HG02588 (cell line): Measurements from ENCODE around the gene EPPIN.

Experiments
- ATAC-seq: cut with Tn5 transposase; IDR thresholded peaks from one replicate; pipeline ENCODE4 v1.9.1; 2021; ENCODE audit warnings: mild to moderate bottlenecking, moderate library complexity; ENCODE audit not compliant: unreplicated experiment

Gene EPPIN

DNA sequence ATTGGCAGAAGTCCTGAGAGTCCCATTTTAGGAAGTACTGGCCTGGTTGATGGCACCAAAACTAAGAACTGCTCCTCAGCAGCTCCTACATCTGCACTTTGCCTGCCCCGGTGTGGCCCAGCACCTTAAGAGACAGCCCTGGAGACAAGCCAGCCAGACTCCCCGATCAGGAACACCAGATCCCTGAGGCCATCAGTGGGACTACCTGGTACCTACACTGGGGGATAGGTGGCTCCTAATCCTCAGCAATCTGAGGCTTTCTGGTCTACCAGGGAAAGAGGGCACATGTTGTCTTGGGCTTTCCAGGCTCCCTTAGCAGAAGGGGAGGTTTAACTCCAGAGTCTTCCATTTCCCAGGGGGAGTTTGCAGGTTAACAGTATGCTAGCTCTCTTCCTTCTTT lies 7.8 kb downstream of the EPPIN start, which contains the start of gene WFDC6:
Gene WFDC6, minus strand, starts transcription at position 101 of the 400 bp plus-strand sequence. Its CDS starts 75 bp downstream, at position 26.
- ATAC-seq = no peak

DNA sequence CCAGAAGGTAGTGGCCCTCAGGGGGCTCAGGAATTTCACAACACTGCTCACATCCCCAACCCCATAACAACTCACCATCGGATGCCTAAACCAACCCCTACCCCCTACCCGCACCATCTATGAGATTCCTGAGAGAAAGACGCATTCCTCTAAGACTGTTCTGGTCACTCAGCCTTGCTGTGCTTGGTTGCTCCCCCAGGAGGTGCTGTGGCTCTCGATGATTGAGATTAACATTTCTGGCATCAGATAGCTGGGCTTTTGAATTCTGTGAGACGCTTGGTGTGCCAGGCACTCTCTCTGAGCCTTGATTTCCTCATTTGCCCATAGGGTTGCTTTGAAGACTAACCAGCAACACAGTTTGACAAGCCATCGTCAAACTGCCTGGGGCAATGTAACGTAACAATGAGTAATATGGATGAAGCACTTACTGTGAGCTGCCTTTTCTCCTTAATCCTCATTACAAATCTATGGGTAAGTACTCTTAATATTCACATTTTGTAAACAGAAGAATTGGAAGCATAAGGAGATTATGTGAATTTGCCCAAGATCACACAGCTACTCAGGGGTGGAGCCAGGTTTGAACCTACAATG lies 8.9 kb downstream of the EPPIN start:
- ATAC-seq = no peak

DNA sequence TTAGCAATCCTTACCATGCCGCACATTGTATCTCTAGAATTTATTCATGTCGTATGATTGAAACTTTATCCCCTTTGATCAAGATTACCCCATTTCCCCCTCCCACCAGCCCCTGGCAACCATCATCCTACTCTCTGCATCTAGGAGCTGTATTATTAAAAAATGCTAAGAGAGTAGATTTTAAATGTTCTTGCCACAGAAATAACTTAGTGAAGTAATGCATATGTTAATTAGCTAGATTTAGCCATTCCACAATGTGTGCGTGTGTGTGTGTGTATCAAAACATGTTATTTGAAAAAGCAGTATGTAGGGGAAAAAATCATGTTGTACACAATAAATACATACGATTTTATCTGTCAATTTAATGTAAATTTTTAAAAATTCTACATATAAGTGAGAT lies 19.9 kb downstream of the EPPIN start:
- ATAC-seq = no peak

DNA sequence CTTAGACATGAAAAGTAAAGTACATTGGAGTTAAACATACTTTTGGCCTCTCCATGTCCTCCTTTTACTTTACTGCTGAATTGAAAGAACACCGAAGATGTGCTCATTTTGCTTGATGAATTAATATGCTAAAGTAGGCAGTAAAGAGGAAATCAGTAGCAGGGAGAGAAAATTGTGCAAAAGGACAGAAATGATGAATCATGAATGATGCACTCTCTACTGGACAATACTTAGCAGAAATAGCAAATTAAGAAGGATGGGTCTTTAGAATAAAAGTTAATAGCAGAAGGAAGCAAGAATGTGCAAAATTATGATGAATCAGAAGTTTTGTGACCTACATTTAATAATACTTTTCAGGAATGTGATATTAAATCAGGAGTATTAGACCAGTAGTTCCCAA lies 23.4 kb downstream of the EPPIN start:
- no peak for ATAC-seq

DNA sequence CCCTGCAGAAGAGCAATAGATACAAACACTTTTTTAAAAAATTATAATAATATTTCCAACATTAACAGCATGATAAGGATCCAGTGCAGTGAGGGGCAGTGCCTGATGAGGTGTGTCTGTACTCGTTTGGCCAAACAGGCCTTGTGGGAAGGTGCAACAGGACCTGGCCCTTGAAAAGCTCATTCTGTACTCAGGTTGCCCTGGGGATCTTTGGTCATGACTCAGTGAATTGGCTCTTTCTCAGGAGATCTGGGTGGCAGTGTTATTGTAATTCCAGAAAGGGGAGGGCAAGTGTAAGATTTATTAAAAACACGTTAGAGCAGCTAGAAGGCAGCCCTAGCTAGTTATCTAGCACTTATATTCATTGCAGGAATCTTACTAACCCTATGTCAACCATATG lies 28.9 kb downstream of the EPPIN start:
- ATAC-seq = no peak

DNA sequence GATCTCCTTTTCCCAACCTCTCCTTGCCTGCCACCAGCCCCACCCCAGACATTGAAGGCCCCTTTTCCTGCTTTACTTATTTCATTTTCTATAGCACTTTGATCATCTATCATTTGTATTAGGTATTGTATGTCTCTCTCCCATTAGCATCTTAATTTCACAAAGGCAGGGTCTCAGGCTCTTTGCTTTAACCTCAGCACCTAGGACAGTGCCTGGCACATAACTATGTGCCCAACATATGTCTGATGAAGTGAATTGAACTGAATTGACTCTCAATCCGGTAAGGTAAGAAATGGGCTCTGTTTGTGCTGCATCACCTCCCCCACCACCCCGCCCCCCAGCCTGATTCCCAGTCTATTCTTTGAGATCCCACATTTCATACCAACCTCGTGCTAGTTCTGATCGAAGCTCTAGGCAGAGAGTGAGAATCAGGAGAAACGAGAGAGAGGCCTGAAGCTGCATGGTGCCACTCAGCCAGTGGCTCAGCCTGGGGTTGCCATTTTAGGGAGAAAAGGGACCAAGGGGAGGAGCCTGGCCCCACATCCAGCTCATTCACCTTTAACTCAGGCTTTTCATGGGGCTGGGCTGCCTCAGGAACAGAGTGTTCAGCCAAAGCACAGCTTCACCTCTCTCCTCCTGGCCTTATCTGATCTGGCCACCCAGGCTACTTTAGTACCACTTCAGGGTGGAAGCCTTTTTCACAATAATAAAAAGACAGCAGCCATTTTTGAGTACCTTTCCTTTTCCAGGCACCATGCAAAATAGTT lies 31.9 kb downstream of the EPPIN start, which contains the start of gene SPINT3:
Gene SPINT3, minus strand, starts transcription at position 476 of the 767 bp plus-strand sequence. Its CDS starts 14 bp downstream, at position 462.
- no peak for ATAC-seq

DNA sequence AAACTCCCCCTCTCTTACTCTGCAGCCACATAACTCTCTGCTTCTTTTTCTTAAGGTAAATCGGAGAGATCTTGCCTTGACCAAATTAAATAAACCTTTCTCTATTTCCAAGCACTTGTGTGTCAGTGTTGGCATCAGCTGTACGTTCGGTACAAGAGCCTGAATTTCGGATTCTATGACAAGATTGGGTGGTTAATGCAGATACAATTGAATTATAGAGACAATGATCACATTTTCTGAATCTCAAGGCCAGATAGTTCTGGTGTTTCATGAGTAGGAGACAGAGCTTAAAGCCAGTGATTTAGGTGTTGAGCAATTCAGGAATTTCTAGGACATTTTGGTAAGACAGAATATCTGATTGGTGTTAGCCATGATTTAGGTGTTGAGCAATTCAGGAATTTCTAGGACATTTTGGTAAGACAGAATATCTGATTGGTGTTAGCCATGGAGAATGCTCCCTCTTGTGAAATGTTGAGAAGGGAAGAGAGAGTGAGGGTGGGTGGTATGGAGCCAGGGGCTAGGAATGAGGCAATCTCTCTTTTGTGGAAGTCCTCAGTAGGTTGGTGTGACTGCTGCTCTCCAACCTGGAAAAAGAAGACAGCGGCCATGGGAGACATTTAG lies 36.8 kb downstream of the EPPIN start:
- no peak for ATAC-seq

DNA sequence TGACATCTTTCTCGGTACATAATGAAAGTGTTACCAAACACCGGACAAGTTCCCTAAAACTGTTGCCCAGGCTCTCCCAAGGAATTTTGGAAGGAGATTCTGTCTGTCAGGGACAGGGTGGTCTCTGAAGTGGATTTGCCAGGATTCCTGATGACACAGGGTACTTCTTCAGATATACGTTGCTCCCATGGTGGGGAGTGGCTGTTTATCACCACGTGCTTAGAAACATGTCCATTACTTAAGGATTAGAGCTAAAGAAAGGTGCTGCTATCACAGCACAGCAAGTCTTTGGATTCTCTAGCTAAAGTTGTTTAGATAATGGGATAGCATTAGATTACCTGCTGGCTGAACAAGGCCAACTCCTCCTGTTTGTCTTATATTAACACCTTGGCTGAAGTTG lies 38.1 kb downstream of the EPPIN start:
- no peak for ATAC-seq

DNA sequence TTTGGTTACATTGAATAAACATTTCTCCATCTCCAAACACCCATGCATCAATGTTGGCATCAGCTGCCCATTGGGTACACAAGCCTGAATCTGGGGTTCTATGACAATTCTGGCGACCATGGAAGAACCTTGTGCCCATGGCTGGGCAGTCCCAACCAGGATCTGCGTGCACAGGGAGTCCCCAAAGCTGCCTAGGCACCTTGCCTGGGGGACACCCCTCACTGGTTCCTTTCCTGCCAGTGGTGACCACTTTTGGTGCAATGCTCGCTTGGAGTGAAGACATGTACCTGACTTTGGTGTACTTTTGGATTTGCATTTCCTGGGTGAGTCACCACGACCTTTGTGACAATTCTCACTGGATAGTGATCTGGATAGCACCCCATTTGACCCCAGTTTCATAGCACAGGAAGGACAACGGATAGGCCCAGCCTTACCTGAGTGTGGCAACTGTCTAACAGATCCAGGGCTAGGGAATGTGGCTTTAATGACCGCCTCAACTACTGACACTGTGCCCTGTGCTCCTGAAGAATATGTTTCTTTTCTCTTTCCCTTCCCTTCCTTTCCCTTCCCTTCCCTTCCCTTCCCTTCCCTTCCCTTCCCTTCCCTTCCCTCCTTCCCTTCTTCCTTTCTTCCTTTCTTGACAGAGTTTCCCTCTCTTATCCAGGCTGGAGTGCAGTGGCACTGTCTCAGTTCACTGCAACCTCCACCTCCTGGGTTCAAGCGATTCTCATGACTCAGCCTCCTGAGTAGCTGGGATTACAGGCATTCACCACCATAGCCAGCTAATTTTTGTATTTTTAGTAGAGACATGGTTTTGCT lies 38.9 kb downstream of the EPPIN start:
- ATAC-seq = no peak

DNA sequence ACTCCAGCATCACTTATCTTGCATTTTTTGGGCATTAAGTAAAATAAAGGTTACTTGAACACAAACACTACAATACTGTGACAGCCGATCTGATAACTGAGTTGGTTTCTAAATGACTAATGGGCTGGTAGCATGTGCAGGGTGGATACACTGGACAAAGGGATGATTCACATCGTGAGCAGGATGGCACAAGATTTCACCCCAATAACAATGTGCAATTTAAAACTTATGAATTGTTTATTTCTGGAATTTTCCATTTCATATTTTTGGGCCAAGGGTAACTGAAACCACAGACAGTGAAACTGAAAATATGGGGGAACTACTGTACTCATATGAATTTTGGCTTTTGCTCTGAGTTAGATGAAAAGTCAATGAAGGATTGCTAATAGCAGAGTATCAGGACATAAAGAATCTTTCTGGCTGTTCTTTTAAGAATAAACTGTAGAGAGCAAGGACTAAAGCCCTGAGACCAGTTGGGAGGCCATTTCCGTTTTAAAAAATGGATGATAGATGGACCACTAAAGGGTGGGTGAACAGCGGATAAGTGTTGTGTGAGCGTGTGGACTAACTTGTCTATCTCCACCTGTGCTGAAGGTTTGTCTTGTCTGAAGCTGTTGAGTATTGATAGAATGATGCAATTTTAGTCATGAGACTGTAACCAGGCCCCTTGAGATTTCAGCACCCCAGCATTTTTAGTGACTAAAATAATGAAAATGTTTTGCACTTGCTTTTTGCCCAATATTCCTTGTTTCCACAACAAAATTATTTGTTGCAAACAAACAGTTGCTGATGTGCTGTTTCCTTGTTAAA lies 40.0 kb downstream of the EPPIN start:
- no peak for ATAC-seq

DNA sequence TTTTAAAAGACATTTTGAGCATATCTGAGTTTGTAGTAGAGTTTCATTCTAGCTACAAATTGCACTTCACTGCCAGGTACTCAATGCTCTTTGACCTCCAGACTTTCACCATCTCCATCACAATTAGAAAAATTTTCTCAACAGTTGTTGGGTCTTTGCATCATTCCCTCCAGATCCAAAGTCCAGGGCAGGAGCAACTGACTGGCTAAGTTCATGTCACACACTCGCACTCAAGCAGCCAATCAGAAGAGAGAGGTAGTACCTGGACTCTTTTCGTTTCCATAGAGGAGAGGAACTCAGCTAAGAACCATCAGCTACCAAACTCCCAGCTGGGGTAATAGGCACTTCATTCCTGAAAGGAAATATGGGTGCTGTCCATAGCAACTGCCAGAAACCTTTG lies 40.8 kb downstream of the EPPIN start:
- no peak for ATAC-seq

DNA sequence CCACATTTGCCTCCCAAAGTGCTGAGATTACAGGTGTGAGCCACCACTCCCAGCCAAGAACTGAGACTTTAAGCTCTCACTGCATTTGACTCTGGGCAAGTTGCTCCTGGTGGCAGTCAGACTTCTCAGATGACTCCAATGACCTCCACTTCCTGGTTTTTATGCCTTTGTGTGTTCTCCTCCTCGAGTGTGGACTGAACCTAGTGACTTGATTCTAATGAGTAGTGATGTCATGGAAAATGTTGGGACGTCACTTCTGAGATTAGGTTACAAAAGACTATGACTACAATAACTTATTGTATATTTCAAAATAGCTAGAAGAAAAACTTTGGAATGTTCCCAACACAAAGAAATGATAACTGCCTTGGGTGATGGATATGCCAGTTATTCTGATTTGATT lies 43.8 kb downstream of the EPPIN start:
- no peak for ATAC-seq

DNA sequence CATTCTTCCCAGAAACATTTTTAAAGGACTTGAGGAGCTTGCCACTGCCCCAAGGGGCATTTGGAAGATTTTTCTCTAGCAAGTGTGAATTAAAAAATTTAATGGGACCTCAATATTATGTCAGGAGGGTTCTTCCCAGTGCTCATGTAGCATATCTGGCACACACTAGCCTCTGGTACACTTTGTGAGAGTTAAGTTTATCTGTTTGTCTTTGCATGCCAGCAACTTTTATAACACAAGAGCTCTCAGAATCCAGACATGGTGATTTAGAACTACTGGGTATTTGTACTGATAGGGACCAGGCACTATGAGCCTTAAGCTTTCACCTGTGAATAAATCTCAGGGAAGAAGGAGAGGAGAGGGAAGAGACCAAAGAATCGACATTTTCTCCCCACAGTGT lies 44.6 kb downstream of the EPPIN start:
- ATAC-seq = no peak

DNA sequence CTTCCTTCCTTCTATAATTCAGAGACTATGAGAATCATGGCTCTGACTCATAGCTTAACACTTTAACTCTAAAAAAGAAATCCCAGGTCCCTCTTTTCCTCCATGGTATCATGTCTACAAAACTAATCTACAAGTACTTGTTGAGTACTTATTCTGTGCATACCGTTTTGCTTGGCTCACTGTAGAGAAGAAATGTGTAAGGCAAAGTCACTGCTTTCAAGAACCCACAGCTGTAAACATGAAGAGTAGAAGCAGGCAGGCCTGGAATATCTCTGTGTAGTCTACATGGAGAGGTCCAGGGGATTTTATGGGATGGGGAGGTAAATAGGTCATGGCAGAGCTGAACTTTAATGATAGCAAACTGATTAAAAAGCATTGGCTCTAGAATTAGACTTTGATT lies 45.6 kb downstream of the EPPIN start:
- no peak for ATAC-seq

DNA sequence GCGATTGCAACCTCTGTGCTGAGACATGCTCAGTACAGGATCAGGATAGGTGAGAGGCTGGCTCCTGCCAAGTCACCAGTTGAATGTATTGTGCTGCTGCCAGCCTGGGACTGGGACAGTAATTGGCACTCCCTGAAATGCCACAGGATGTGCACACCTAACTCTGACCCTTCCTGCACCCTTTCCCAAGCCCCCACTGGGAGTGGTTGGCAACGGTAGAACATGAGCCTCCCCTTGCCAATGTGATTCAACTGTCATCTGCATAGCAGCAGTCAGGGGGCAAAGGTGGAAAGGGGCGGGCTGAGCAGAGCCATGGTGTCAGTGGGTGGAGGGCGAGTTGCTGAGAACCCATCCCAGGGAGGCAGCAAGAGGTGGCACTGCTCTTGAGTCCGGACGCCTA lies 47.2 kb downstream of the EPPIN start:
- ATAC-seq = no peak

DNA sequence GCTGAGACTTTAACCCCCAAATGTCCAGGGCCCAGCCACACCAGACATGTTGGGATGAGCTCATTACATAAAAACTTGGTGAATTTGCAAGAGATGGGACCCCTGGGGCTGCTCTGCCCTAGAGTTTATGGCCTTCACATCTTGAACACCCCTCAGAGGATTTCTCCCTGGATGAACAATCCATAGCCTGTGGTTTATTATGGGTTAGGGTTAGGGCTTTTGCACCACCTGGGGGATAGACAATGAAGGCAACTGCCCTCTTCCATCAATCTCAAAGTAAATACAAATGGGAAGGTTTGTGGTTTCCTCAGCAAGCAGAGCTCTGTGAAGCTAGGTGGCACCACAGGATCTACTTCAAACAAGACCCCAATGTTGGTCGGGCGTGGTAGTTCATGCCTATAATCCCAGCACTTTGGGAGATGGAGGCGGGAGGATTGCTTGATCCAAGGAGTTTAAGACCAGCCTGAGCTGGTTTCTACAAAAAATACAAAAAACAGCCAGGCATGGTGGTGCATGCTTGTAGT lies 49.2 kb downstream of the EPPIN start:
- ATAC-seq = no peak

DNA sequence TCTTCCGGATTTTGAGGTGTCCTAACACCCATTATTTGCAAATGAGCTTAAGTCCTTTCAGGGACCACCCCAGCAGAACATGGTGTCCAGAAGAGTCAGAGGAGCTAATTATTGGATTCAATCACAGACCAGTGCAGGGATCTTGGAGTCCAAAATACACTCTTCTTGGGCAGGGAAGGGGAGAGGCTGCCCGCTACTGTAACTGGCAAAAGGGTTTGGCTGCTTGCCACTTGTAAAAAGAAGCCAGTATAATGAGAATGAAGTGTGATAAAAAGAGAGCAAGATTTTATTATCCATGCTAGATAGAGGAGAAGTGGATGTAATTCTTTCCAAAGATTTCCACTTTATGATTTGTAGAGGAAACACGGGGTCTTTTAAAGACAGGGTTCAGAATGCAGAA lies 51.0 kb downstream of the EPPIN start:
- ATAC-seq = no peak

DNA sequence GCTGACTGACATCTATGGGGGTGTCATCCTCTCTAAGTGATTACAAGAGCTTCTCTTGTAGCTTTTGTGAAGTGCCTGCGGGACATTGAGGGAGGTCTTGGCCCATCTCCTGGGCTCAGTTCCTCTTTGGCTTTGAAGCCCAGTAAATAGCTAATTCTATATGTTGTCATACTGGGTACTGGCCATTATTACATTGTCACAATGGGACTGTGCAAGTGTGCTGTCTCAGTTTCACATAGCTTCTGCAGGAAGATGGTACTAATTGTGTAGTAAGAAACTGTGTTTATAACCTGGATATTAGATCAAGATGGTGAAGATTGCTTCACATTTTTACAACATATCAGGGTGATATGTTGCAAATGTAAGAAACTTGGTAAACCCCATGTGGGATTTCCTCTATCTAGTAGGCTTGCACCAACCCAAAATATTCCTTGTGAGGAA lies 51.7 kb downstream of the EPPIN start:
- ATAC-seq = no peak
